Endothelial cell of umbilical vein (primary cell): ENCODE results near the gene S100A11. TPM values are rescaled to one million over a fixed set of nuclear protein-coding genes. Genes with fewer than 3 reads are reported as not detected.

Experiments used
- BruUV-seq: library from RNA; stranded (reverse); fragments of 400-500 nt; replicated peaks from 2 replicates; lab custom pipeline; 2021; lab: Mats Ljungman, UMichigan
- CTCF ChIA-PET: fragments of 300-600, 350-600 bp; sonication (Branson Sonifier 250); formaldehyde crosslinking; loops from one replicate; lab custom pipeline; 2021; ENCODE audit warnings: antibody characterized with exemption, inconsistent platforms; lab: Charles Lee
- POLR2A ChIA-PET: fragments of 300-600, 350-600 bp; sonication (Branson Sonifier 250); formaldehyde crosslinking; loops from one replicate; lab custom pipeline; 2021; ENCODE audit warnings: antibody characterized with exemption, inconsistent platforms; lab: Charles Lee
- DNase-seq: peaks from one replicate; pipeline ENCODE4 v3.0.0-alpha.2; 2011; ENCODE audit warnings: low read depth, low spot score
- FAIRE-seq: peaks from 2 replicates; lab custom pipeline; 2011; peaks lifted over from hg19 to GRCh38; lab: Jason Lieb, UNC
- H2AFZ ChIP-seq: 2 replicates; pipeline ENCODE4 v1.6.0; 2012; ENCODE audit warnings: low read depth, low read length, control low read depth, inconsistent platforms
- H3K27ac ChIP-seq: 2 replicates; pipeline ENCODE4 v1.5.1; 2011; ENCODE audit warnings: low read depth, mild to moderate bottlenecking, control low read depth, low read length, moderate library complexity; ENCODE audit not compliant: insufficient read depth
- H3K27me3 ChIP-seq, 2 experiments: 2 replicates each; pipeline versions ENCODE4 v1.6.0 to v1.6.1; 2011; ENCODE audit warnings: low read length in 2 of 2, mixed read lengths in 1 of 2; ENCODE audit not compliant: control insufficient read depth in 2 of 2, insufficient read depth in 2 of 2
- H3K36me3 ChIP-seq, 2 experiments: 2 replicates in 1 of 2; 3 replicates in 1 of 2; pipeline ENCODE4 v1.5.1; 2011; ENCODE audit warnings: low read length in 2 of 2, mild to moderate bottlenecking in 1 of 2, moderate library complexity in 1 of 2; ENCODE audit not compliant: control insufficient read depth in 2 of 2, insufficient read depth in 2 of 2; ENCODE audit errors: extremely low read depth in 1 of 2
- H3K4me1 ChIP-seq: 3 replicates; pipeline ENCODE4 v1.5.1; 2011; ENCODE audit warnings: mild to moderate bottlenecking, low read length; ENCODE audit not compliant: control insufficient read depth, insufficient read depth; ENCODE audit errors: extremely low read depth
- H3K4me2 ChIP-seq: 2 replicates; pipeline ENCODE4 v1.6.1; 2011; ENCODE audit warnings: low read length, control low read depth, mixed read lengths; ENCODE audit not compliant: insufficient read depth
- H3K4me3 ChIP-seq, 3 experiments: fragments of 200-600 bp in 1 of 3; sonication (generic), shearing (Covaris generic) in 1 of 3; replicated peaks in 1 of 3; 2 replicates each; pipeline ENCODE4 v1.5.1; 2011 to 2016; ENCODE audit warnings: control low read depth in 3 of 3, low read length in 3 of 3, mild to moderate bottlenecking in 2 of 3, inconsistent platforms in 1 of 3, low read depth in 1 of 3, moderate library complexity in 1 of 3; ENCODE audit not compliant: insufficient read depth in 1 of 3
- H3K79me2 ChIP-seq: 2 replicates; pipeline ENCODE4 v1.6.0; 2012; ENCODE audit warnings: low read length, inconsistent platforms; ENCODE audit not compliant: control insufficient read depth, insufficient read depth
- H3K9ac ChIP-seq: replicated peaks from 2 replicates; pipeline ENCODE3; 2011; ENCODE audit warnings: low read length, control low read depth; ENCODE audit not compliant: insufficient read depth; ENCODE audit errors: extremely low read depth
- H3K9me1 ChIP-seq: replicated peaks from 3 replicates; pipeline ENCODE4 v1.6.0; 2011; ENCODE audit warnings: mild to moderate bottlenecking, low read length; ENCODE audit not compliant: control insufficient read depth, insufficient read depth; ENCODE audit errors: extremely low read depth
- H3K9me3 ChIP-seq: replicated peaks from 2 replicates; pipeline ENCODE4 v1.5.1; 2012; ENCODE audit warnings: low read length, inconsistent platforms; ENCODE audit not compliant: control insufficient read depth, insufficient read depth
- H4K20me1 ChIP-seq: replicated peaks from 2 replicates; pipeline ENCODE3; 2011; ENCODE audit warnings: mild to moderate bottlenecking, low read length; ENCODE audit not compliant: control insufficient read depth, insufficient read depth; ENCODE audit errors: extremely low read depth
- CTCF ChIP-seq, 2 donors: IDR thresholded peaks; 1 replicate in 1 of 2; 2 replicates in 1 of 2; pipeline ENCODE4 v1.5.1; 2011; ENCODE audit warnings: low read length in 2 of 2, mild to moderate bottlenecking in 2 of 2, moderate library complexity in 2 of 2, control low read depth in 1 of 2, inconsistent platforms in 1 of 2, low read depth in 1 of 2; ENCODE audit not compliant: insufficient read depth in 1 of 2; ENCODE audit errors: extremely low read depth in 1 of 2
- EZH2 ChIP-seq: IDR thresholded peaks from 2 replicates; pipeline ENCODE4 v1.6.1; 2012; ENCODE audit warnings: borderline replicate concordance, low read depth, mild to moderate bottlenecking, moderate library complexity, low read length, inconsistent platforms; ENCODE audit not compliant: severe bottlenecking
- FOS ChIP-seq: IDR thresholded peaks from 2 replicates; pipeline ENCODE4 v1.6.1; 2011; ENCODE audit warnings: mild to moderate bottlenecking, low read length, moderate library complexity, borderline replicate concordance; ENCODE audit not compliant: insufficient read depth
- GATA2 ChIP-seq: IDR thresholded peaks from 2 replicates; pipeline ENCODE4 v1.7.0; 2011; ENCODE audit warnings: low read depth, mild to moderate bottlenecking, moderate library complexity, mixed read lengths, low read length; ENCODE audit not compliant: insufficient read length, insufficient read depth
- JUN ChIP-seq: IDR thresholded peaks from 2 replicates; pipeline ENCODE4 v1.6.1; 2011; ENCODE audit warnings: borderline replicate concordance, low read depth; ENCODE audit not compliant: insufficient read length, insufficient read depth
- MAX ChIP-seq: IDR thresholded peaks from 2 replicates; pipeline ENCODE4 v1.6.1; 2011; ENCODE audit not compliant: insufficient read depth, insufficient read length
- MYC ChIP-seq: IDR thresholded peaks from one replicate; pipeline ENCODE4 v1.6.1; 2011; ENCODE audit warnings: mild to moderate bottlenecking, low read depth, low read length
- POLR2A ChIP-seq: IDR thresholded peaks from 2 replicates; pipeline ENCODE4 v1.6.1; 2012; ENCODE audit warnings: low read depth, mild to moderate bottlenecking, control low read depth, low read length
- POLR2AphosphoS5 ChIP-seq: IDR thresholded peaks from 2 replicates; pipeline ENCODE4 v1.6.1; 2012; ENCODE audit warnings: low read depth, mild to moderate bottlenecking, control low read depth, low read length, moderate library complexity; ENCODE audit not compliant: insufficient read depth
- dilution Hi-C: fragments of 300-500 bp; cut with MboI; formaldehyde crosslinking; loops from one replicate; pipeline ENCODE4 v1.15.0; 2019; ENCODE audit warnings: low sequenced_read_pairs; ENCODE audit not compliant: extremely low pct_ligation_motif_present
- intact Hi-C: fragments of 100-400 bp; cut with micrococcal nuclease; formaldehyde crosslinking; loops from one replicate; pipeline ENCODE4 v1.10.0; 2022
- polyA plus RNA-seq, 4 experiments: library from polyadenylated mRNA; depleted of rRNA in 3 of 4; stranded (reverse) in 3 of 4; unstranded in 1 of 4; fragments of >200 nt; gene quantifications; 2 replicates each; pipeline versions ENCODE4 v1.2.1 to v1.2.3, GENCODE V29; 2011 to 2012; ENCODE audit warnings: missing spikeins in 1 of 4
- total RNA-seq: library from RNA; stranded (reverse); gene quantifications from 2 replicates; pipeline ENCODE4 v1.2.3, GENCODE V29; 2021

The S100A11 gene
- total and polyA plus RNA-seq, 2 donors (not counting 3 experiments of a cell fraction or from before 2014, with no cell fraction given): 497 to 505 TPM

GRCh38 chr1:151985768-151986167 lies 51.0 kb downstream of the S100A11 start:
- H3K27ac ChIP-seq: no peak overlapping the region
- ChIA-PET POLR2A (no interaction called here), CTCF (interaction anchor here (1.0 to 19.6 kb wide), 3 partner anchors 20 to 102 kb away, joined by 3 to 435 read pairs (median 4); no protein-coding TSS in a partner anchor)

More at GRCh38 chr1:151985768-151986167, 51.0 kb downstream of the S100A11 start:
- intact Hi-C loops: no loop called here
- Histone ChIP-seq H3K4me1 (peaks cover 46% of the 10 kb centered on the region), H3K4me2 (no peak overlapping the region), H3K9ac (no peak overlapping the region), H4K20me1 (no peaks in the 10 kb centered on the region), H3K27me3 (no peaks in the 10 kb centered on the region), H3K36me3 (peaks cover 30 to 33% of the 10 kb centered on the region in 2 experiments), H3K79me2 (peaks cover 56% of the 10 kb centered on the region), H2AFZ (no peak overlapping the region), H3K9me3 (no peaks in the 10 kb centered on the region), H3K9me1 (no peaks in the 10 kb centered on the region), H3K4me3 (no peak overlapping the region)
- no TSS peak for BruUV-seq
- no peak for TF ChIP-seq MAX
- no peak for TF ChIP-seq FOS
- TF ChIP-seq POLR2AphosphoS5: no peak
- no peak for TF ChIP-seq MYC
- no peak for TF ChIP-seq CTCF (IDR thresholded peaks at IDR 0.05; ENCODE audit: extremely low read depth in 1 of 2, insufficient read depth in 1 of 2, low read depth in 1 of 2, low read length in 2 of 2)
- TF ChIP-seq EZH2: no peak
- no peak for TF ChIP-seq GATA2
- no peak for TF ChIP-seq POLR2A
- no peak for TF ChIP-seq JUN
- dilution Hi-C loops: no loop called here
- DNase-seq (no peak), FAIRE-seq (no peak)
